Activated CD4-positive, alpha-beta T cell treated with anti-CD3 and anti-CD28 coated beads for 1 hour (primary cell): ENCODE results near the gene SNRPA1.

Source experiments
- DNase-seq: peaks from one replicate; pipeline ENCODE4 v3.0.0-alpha.2; 2020

SNRPA1 gene

DNA sequence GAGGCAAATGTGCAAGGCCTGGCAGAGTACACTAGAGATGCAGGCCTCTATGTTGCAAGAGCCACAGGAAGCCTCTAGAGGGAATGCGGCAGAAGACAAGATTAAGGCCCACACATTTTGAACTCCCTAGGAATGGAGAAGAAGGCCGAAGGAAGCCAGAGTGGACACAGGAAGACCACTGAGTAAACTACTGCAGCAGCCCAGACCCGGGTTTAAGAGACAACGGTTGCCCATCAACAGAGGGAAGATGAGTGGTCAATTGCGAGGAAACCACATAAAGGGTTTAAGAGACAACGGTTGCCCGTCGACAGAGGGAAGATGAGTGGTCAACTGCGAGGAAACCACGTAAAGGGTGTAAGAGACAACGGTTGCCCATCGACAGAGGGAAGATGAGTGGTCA, 57.8 kb downstream of the SNRPA1 start:
- no peak for DNase-seq

DNA sequence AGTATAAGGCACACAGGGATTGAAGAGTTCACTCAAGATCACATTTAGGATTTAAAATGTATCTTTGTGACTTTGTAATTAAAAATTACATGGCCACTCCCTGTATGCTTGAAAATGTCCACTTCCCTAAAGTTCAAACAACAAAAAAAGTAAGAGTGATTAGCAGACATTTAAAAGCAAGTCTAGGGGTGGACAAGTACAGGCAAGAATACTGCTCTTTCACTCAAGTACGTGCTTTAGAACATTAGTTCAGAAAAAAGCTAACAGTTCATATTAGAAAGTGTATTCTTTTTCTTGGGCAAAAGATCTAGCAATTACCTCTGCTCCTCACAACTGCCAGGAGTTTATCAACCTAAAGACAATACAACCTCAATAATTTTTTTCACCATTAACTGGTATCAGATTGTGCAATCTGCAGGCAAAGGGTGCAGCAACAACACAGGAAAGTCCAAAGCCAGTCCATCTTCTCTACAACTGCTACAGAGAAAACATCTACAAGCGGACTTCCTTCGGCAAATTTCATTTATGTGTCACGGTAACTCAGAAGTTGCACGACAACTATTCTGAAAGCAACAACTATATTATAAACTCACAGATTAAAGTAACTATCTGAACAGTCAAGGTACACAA, 61.3 kb downstream of the SNRPA1 start:
- DNase-seq, result no peak

DNA sequence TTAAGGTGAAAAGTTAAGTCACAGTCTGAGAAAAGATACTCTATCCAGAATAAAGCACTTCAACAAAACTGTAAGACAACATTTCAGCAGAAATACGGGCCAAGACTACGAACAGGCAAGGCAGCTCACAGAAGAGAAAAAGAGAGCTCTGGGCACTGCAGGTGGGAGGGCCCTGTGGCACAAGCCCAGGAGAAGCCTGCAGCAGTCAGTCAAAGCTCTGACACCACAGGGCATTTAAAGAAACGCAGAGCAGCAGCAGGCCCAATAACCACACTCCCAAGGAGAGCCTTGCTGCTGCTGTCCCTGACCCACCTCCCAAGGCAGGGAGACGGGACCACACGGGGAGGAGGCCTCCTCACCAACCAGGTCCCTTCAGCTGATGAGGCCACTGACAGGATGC, 62.4 kb downstream of the SNRPA1 start:
- DNase-seq, result no peak
